ENCODE results near the gene RAC2. TPM values are rescaled to one million over a fixed set of nuclear protein-coding genes. Genes with fewer than 3 reads are reported as not detected.

RAC2 gene
- total RNA-seq, 6 donors from 2014 or later: 22.1 to 126 (median 65.2) TPM

DNA sequence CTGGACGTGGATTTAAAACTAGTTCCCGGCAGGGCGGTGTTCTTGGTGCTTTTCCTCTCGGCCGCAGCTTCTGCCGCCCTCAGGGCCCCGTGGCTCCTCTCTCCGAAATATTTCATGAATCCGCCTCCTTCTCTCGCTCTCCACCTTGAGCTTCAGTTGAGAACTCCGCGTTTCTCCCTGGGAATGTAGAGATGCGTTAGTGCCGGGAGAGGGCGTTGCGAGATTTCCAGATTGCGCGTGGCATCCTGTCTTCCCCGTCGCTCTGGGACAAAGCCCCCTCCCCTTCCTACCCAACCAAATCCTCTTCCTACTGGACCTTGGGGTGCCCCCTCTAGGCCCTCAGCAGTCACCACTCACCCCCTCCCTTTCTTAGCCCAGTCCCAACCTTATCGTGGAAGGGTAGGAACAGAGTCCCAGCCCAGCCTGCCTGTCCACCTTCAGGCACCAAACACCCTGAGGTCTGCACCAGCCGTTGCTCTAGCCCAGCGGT, 15.5 kb upstream of the RAC2 start:
- WGBS, 2 donors: 5 to 8% methylated on average over 18 to 23 of the region's 23 CpGs
- Histone ChIP-seq H3K27me3 (peaks cover 0 to 5% (median 0%) of the 10 kb centered on the region in 4 donors), H3K36me3 (no peaks in the 10 kb centered on the region), H3K9me3 (peaks cover 0 to 12% (median 5%) of the 10 kb centered on the region in 4 donors), H3K4me1 (peaks cover 4 to 9% (median 6%) of the 10 kb centered on the region in 4 donors), H3K4me3 (no peak overlapping the region), H3K27ac (no peak overlapping the region)
- no peak for DNase-seq
- peak; percentile 24 to 55 for ATAC-seq (ENCODE audit: low FRiP score in 2 of 2)
- TF ChIP-seq POLR2AphosphoS5 (IDR thresholded peaks at IDR 0.05): no peak
- peak in 5 of 6 experiments; percentile 7 to 33 (median 29) for TF ChIP-seq CTCF (IDR thresholded peaks at IDR 0.05)
- TF ChIP-seq POLR2A (IDR thresholded peaks at IDR 0.05): no peak

DNA sequence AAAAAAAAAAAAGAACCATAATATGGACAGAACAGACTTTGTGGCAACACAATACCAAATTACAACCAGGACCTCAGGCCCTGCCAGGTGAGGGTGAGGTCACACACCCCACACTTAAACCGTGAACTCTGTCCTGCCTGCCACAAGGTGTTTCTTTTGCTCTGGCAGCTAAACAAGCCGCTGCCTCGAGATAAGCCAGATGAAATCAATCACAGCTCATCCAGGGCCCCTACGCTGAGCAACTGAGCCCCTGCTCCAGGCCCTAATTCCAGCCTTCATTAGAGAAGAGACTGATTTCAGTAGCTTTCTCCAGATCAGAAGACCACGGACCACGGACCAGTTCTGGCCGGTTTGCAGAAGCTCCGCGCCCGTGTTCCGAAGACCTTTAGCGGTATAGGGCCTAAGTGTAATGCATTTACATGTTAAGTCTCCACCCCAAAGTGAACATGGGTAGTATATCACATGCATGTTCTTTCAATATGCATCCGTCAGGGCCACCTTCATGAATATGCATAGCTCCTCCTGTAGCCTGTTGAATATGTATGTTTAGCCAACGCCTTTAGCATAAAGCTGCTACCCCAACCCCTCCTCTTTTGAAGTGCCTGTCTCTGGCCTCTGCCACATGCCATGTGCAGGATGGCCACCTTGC, 14.8 kb upstream of the RAC2 start:
- WGBS, 2 donors: 65 to 67% methylated on average over 13 to 14 of the region's 14 CpGs
- Histone ChIP-seq H3K27ac (no peak overlapping the region), H3K4me3 (no peak overlapping the region), H3K27me3 (peaks cover 0 to 5% (median 0%) of the 10 kb centered on the region in 4 donors), H3K9me3 (peaks cover 0 to 5% (median under 1%) of the 10 kb centered on the region in 4 donors), H3K4me1 (peaks cover 4 to 9% (median 6%) of the 10 kb centered on the region in 4 donors), H3K36me3 (no peaks in the 10 kb centered on the region)
- TF ChIP-seq CTCF (IDR thresholded peaks at IDR 0.05): no peak
- DNase-seq (no peak), ATAC-seq (ENCODE audit: low FRiP score in 2 of 2) (no peak)

GRCh38 chr22:37258005-37258752, 14.1 kb upstream of the RAC2 start:
- Histone ChIP-seq H3K4me3 (no peak overlapping the region), H3K36me3 (no peaks in the 10 kb centered on the region), H3K9me3 (no peaks in the 10 kb centered on the region), H3K27ac (no peak overlapping the region), H3K27me3 (peaks cover 0 to 5% (median 0%) of the 10 kb centered on the region in 4 donors), H3K4me1 (peaks cover 4 to 9% (median 6%) of the 10 kb centered on the region in 4 donors)
- WGBS, 2 donors: 77 to 79% methylated on average over 9 of the region's 9 CpGs
- ATAC-seq (ENCODE audit: low FRiP score in 2 of 2): no peak
- no peak for TF ChIP-seq POLR2A (IDR thresholded peaks at IDR 0.05)
- no peak for TF ChIP-seq CTCF (IDR thresholded peaks at IDR 0.05)
- DNase-seq: no peak

DNA sequence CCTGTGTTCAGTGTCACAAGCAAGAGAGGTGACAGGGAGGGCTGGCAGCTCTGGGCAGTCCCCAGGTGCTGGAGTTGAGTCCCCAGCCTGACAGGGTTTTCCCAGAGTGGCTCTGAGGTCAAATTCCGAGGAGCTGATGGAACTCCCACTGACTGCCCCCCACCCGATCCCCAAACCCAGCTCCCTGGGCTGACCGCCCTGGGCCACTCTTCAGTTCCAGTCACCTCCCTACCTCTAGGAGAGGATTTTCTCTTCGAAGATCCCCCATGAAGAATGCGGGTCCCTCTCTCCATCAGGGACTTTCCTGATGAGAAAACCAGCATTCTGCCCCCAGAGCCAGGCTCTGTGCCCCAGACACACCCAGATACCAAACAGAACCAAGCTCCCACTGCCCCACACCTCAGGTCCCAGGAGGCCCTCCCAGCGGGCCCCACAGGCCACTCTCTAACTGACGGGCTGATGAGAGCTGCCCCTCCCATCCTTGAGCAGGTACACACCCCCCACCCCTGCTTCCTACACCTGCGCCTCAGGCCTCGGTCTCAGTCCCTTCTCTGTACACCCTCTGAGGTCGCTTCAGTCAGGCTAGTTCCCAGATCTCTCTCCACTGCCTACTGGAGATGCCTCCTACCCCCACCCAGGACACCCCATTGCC, 12.1 kb upstream of the RAC2 start:
- Histone ChIP-seq H3K36me3 (no peaks in the 10 kb centered on the region), H3K27ac (no peak overlapping the region), H3K4me3 (no peak overlapping the region), H3K4me1 (peaks cover 4 to 9% (median 6%) of the 10 kb centered on the region in 4 donors), H3K27me3 (peaks cover 0 to 5% (median 0%) of the 10 kb centered on the region in 4 donors), H3K9me3 (no peaks in the 10 kb centered on the region)
- no peak for TF ChIP-seq POLR2A (IDR thresholded peaks at IDR 0.05)
- TF ChIP-seq POLR2AphosphoS5 (IDR thresholded peaks at IDR 0.05): no peak
- no peak for TF ChIP-seq EP300 (IDR thresholded peaks at IDR 0.05)
- no peak for TF ChIP-seq CTCF (IDR thresholded peaks at IDR 0.05)
- WGBS, 2 donors: 66 to 69% methylated on average over 10 of the region's 10 CpGs
- peak in 1 of 2 donors; percentile 50 for ATAC-seq (ENCODE audit: low FRiP score in 2 of 2)
- no peak for DNase-seq
